ENCODE results near the gene LRP1B.

DNA sequence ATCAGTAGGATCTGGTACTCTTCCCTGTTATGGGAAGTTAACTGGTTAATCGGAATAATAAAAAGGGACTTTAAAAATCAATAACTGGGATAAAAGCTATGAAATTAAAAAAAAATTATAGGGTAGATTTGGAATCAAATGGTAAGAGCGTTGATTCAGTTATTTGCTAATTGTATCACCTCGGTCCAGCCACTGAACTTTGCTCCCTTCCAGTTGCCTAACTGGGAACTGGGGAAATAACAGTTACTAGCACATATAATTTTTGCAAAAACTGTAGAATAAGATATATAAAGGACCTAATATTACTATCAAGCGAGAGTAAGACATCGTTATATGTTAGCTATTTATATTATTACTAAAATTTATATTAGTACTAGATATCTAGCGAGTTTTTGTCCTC is 302.1 kb downstream of the LRP1B start:
- TF ChIP-seq, protein P1, sequence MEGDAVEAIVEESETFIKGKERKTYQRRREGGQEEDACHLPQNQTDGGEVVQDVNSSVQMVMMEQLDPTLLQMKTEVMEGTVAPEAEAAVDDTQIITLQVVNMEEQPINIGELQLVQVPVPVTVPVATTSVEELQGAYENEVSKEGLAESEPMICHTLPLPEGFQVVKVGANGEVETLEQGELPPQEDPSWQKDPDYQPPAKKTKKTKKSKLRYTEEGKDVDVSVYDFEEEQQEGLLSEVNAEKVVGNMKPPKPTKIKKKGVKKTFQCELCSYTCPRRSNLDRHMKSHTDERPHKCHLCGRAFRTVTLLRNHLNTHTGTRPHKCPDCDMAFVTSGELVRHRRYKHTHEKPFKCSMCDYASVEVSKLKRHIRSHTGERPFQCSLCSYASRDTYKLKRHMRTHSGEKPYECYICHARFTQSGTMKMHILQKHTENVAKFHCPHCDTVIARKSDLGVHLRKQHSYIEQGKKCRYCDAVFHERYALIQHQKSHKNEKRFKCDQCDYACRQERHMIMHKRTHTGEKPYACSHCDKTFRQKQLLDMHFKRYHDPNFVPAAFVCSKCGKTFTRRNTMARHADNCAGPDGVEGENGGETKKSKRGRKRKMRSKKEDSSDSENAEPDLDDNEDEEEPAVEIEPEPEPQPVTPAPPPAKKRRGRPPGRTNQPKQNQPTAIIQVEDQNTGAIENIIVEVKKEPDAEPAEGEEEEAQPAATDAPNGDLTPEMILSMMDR (conservative IDR thresholded peaks at IDR 0.05 in 1 of 2, IDR thresholded peaks at IDR 0.05 in 1 of 2; ENCODE audit: extremely low read depth in 1 of 2, insufficient read depth in 1 of 2, low read depth in 1 of 2, low read length in 2 of 2): no peak
- no peak for TF ChIP-seq EZH2 (IDR thresholded peaks at IDR 0.05; ENCODE audit: borderline replicate concordance, low read length)
